NT2/D1 (cell line): ENCODE data around the gene CDH4.

Experiments
- DNase-seq: peaks from one replicate; pipeline ENCODE4 v3.0.0-alpha.2; 2011; ENCODE audit warnings: low read depth, low spot score
- H3K27me3 ChIP-seq: 2 replicates; pipeline ENCODE4 v1.6.0; 2011; ENCODE audit warnings: mild to moderate bottlenecking; ENCODE audit not compliant: insufficient read length, insufficient read depth
- H3K36me3 ChIP-seq: 2 replicates; pipeline ENCODE4 v1.6.1; 2011; ENCODE audit warnings: mild to moderate bottlenecking, low read length, mixed read lengths; ENCODE audit not compliant: insufficient read depth, insufficient read length
- H3K4me1 ChIP-seq: 2 replicates; pipeline ENCODE4 v1.5.1; 2011; ENCODE audit not compliant: insufficient read depth, insufficient read length
- H3K4me3 ChIP-seq: 2 replicates; pipeline ENCODE4 v1.5.1; 2011; ENCODE audit warnings: low read depth; ENCODE audit not compliant: insufficient read length
- H3K9ac ChIP-seq: 2 replicates; pipeline ENCODE4 v1.6.0; 2011; ENCODE audit warnings: low read depth; ENCODE audit not compliant: insufficient read length
- H3K9me3 ChIP-seq: 2 replicates; pipeline ENCODE4 v1.5.1; 2011; ENCODE audit warnings: mild to moderate bottlenecking, low read length; ENCODE audit not compliant: insufficient read depth
- SUZ12 ChIP-seq: IDR thresholded peaks from 2 replicates; pipeline ENCODE4 v1.6.1; 2011; ENCODE audit not compliant: insufficient read length, insufficient read depth; ENCODE audit errors: extremely low read depth
- YY1 ChIP-seq: IDR thresholded peaks from 2 replicates; pipeline ENCODE4 v1.6.1; 2011; ENCODE audit not compliant: insufficient read length, insufficient read depth
- ZNF274 ChIP-seq: IDR thresholded peaks from 2 replicates; pipeline ENCODE4 v1.6.1; 2011; ENCODE audit warnings: mild to moderate bottlenecking, low read depth, low read length

Gene CDH4

GRCh38 chr20:61767761-61768494 is 515.9 kb downstream of the CDH4 start:
- Histone ChIP-seq H3K27me3 (peaks cover 38% of the 10 kb centered on the region), H3K9ac (no peak overlapping the region), H3K9me3 (no peaks in the 10 kb centered on the region), H3K36me3 (no peaks in the 10 kb centered on the region), H3K4me3 (no peak overlapping the region), H3K4me1 (peaks cover 8% of the 10 kb centered on the region)
- no peak for DNase-seq
- no peak for TF ChIP-seq ZNF274
- TF ChIP-seq YY1: no peak
- no peak for TF ChIP-seq SUZ12

GRCh38 chr20:61768571-61769285 is 516.7 kb downstream of the CDH4 start:
- DNase-seq: no peak
- TF ChIP-seq SUZ12: no peak
- no peak for TF ChIP-seq ZNF274
- H3K4me3 ChIP-seq: no peak overlapping the region
- H3K4me1 ChIP-seq: peaks cover 8% of the 10 kb centered on the region
- H3K27me3 ChIP-seq: peaks cover 30% of the 10 kb centered on the region
- no peaks in the 10 kb centered on the region for H3K36me3 ChIP-seq
- H3K9me3 ChIP-seq: no peaks in the 10 kb centered on the region
- H3K9ac ChIP-seq: no peak overlapping the region

- H3K4me3 ChIP-seq: no peak overlapping the region
These were observed 517.3 kb downstream of the CDH4 start for GRCh38 chr20:61769286-61769832.

DNA sequence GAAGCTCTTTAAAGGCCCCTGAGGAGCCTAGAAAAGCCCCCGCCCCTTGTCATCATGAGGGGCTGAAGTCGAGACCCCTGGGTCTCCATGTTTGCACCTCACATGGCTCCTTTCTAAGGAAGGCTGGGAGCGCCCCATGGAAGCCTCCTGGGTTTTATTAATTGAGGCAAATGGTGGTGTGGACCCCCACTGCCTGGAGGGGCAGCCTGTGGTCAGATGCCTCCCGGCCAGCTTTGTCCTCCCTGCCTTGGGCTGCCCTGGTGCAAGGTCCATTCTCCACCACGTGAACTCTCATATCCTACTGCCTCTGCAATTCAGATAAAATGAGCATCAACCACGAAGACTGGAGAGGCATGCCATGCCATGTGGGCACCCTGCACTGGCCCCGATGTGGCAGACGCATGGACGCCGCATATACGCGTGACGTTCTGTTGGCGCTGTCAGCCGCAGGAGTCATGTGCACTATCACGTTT is 518.1 kb downstream of the CDH4 start:
- peaks cover 40% of the 10 kb centered on the region for H3K27me3 ChIP-seq
- DNase-seq: no peak

More at GRCh38 chr20:61769286-61769832, 517.3 kb downstream of the CDH4 start:
- H3K9me3 ChIP-seq: no peaks in the 10 kb centered on the region
- peaks cover 8% of the 10 kb centered on the region for H3K4me1 ChIP-seq
- TF ChIP-seq SUZ12 (no peak), ZNF274 (no peak), YY1 (no peak)
- no peaks in the 10 kb centered on the region for H3K36me3 ChIP-seq
- DNase-seq: no peak
- H3K9ac ChIP-seq: no peak overlapping the region
- H3K27me3 ChIP-seq: peaks cover 35% of the 10 kb centered on the region

GRCh38 chr20:61771805-61772350 is 519.8 kb downstream of the CDH4 start:
- TF ChIP-seq YY1 (no peak), SUZ12 (no peak), ZNF274 (no peak)
- Histone ChIP-seq H3K9me3 (no peaks in the 10 kb centered on the region), H3K36me3 (no peaks in the 10 kb centered on the region), H3K4me3 (no peak overlapping the region), H3K9ac (no peak overlapping the region), H3K4me1 (no peaks in the 10 kb centered on the region), H3K27me3 (peaks cover 55% of the 10 kb centered on the region)
- DNase-seq: no peak

More for the DNA sequence above, 518.1 kb downstream of the CDH4 start:
- Histone ChIP-seq H3K4me3 (no peak overlapping the region), H3K9ac (no peak overlapping the region), H3K9me3 (no peaks in the 10 kb centered on the region), H3K4me1 (peaks cover 5% of the 10 kb centered on the region), H3K36me3 (no peaks in the 10 kb centered on the region)
- TF ChIP-seq SUZ12: no peak
- no peak for TF ChIP-seq YY1
- no peak for TF ChIP-seq ZNF274

DNA sequence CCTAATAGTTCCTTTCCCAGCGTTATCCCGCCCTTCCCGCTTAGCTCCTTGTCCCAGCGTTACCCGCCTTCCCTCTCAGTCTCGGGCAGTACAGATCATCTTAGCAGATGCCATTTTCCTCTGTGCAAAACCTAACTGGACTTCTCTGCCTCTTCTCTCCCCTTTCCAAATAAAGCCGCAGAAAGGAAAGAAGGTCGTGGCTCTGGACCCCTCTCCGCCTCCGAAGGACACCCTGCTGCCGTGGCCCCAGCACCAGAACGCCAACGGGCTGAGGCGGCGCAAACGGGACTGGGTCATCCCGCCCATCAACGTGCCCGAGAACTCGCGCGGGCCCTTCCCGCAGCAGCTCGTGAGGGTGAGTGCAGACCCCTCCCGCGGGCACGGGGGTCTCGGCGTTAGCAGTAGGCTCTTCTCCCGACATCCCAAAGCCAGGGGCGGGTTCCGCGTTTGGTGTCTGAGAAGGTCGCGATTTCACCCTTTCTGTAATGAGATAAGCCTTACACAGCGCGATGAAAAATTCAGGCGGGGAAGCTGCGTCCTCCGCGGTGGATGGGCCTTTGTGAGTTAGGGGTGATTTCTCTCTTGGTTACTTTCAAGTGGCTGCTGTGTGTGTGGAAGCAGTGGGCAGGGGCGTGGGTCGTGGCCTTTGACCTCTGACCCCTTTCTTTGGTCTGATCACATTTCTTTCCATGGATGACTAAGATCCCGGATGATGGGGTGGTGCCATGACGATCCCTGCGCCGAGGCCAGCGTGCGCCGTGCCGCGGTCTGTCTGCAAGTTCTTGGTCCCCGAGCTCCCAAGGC is 521.0 kb downstream of the CDH4 start:
- Histone ChIP-seq H3K27me3 (peaks cover 54% of the 10 kb centered on the region), H3K36me3 (no peaks in the 10 kb centered on the region), H3K4me3 (no peak overlapping the region), H3K9me3 (no peaks in the 10 kb centered on the region), H3K4me1 (no peaks in the 10 kb centered on the region), H3K9ac (no peak overlapping the region)
- DNase-seq: no peak
- TF ChIP-seq SUZ12 (no peak), ZNF274 (no peak), YY1 (no peak)
